Transverse colon (tissue), 4 donors: ENCODE results near the gene RNF103.

Experiments
- CTCF ChIP-seq, 5 experiments: fragments of 200-600 bp in 3 of 5; fragments of 450-650 bp in 2 of 5; sonication (generic) in 3 of 5; IDR thresholded peaks; 1 replicate in 2 of 5; 2 replicates in 3 of 5; pipeline ENCODE4 v1.5.1; 2016 to 2017; ENCODE audit warnings: antibody characterized with exemption in 5 of 5, inconsistent platforms in 3 of 5, mild to moderate bottlenecking in 2 of 5, moderate library complexity in 1 of 5
- EP300 ChIP-seq: sonication (generic); formaldehyde crosslinking; IDR thresholded peaks from one replicate; pipeline ENCODE4 v1.6.1; 2017; ENCODE audit warnings: antibody characterized with exemption, low read depth
- POLR2A ChIP-seq: fragments of 450-650 bp; IDR thresholded peaks from one replicate; pipeline ENCODE4 v1.6.1; 2016; ENCODE audit warnings: antibody characterized with exemption, mild to moderate bottlenecking, moderate library complexity
- POLR2AphosphoS5 ChIP-seq, 3 donors: sonication (generic); formaldehyde crosslinking; IDR thresholded peaks; one replicate each; pipeline ENCODE4 v1.6.1; 2016; ENCODE audit warnings: antibody characterized with exemption in 3 of 3

DNA sequence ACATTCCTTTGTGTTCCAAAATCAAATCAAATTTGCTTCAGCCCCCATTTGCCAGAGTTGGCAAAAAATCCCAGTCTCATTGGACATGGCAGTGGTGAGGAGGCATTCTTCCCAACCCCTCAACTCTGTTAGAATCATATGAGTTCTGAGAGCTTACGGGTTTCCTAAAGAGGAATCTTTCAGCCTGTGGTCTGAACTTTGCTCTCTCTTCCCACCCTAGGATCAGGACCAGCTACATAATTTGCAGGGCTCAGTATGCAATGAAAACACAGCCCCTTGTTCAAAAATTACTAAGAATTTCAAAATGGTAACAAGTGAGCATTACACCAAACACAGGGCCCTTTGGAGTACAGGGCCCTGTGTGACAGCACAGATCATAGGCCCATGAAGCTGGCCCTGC lies 49.3 kb upstream of the RNF103 start:
- TF ChIP-seq CTCF (IDR thresholded peaks at IDR 0.05) (no peak), EP300 (no peak), POLR2AphosphoS5 (IDR thresholded peaks at IDR 0.05) (no peak), POLR2A (no peak)
